Measurements from ENCODE around the gene FHL2. TPM values are rescaled to one million over a fixed set of nuclear protein-coding genes. Genes with fewer than 3 reads are reported as not detected.
A peak's percentile ranks its signal among the peaks of the same experiment; 100 is the strongest.

Gene FHL2
- total RNA-seq, 2 experiments from 2014 or later = 3.3 to 4.4 TPM

GRCh38 chr2:105324101-105324500, 74.8 kb downstream of the FHL2 start:
- DNase-seq = no peak
- no peak for ATAC-seq
- POLR2A ChIA-PET = interaction anchor here (0.6 to 1.5 kb wide), 2 partner anchors 16 to 17 kb away, joined by 3 read pairs; no protein-coding TSS in a partner anchor
- peaks cover 63% of the 10 kb centered on the region for H3K4me1 Mint-ChIP-seq (ENCODE audit: low read depth)
- H3K27me3 Mint-ChIP-seq = no peaks in the 10 kb centered on the region
- no peaks in the 10 kb centered on the region for H3K9me3 Mint-ChIP-seq
- TF ChIP-seq CTCF (IDR thresholded peaks at IDR 0.05) = no peak
- H3K36me3 Mint-ChIP-seq (ENCODE audit: low read depth) = peaks cover 18% of the 10 kb centered on the region
- CTCF ChIA-PET = no interaction called here
- H3K4me3 Mint-ChIP-seq = no peak overlapping the region
- no peak overlapping the region for H3K27ac Mint-ChIP-seq
- intact Hi-C loops (cut with micrococcal nuclease) = no loop called here

GRCh38 chr2:105323111-105323510, 75.7 kb downstream of the FHL2 start:
- Mint-ChIP-seq H3K4me3 (no peak overlapping the region), H3K27me3 (no peaks in the 10 kb centered on the region), H3K4me1 (ENCODE audit: low read depth) (peaks cover 61% of the 10 kb centered on the region), H3K9me3 (no peaks in the 10 kb centered on the region), H3K27ac (no peak overlapping the region), H3K36me3 (ENCODE audit: low read depth) (peaks cover 13% of the 10 kb centered on the region)
- ChIA-PET POLR2A (no interaction called here), CTCF (no interaction called here)
- DNase-seq = no peak
- ATAC-seq = no peak
- intact Hi-C loops (cut with micrococcal nuclease) = no loop called here
- no peak for TF ChIP-seq CTCF (IDR thresholded peaks at IDR 0.05)

- ChIA-PET POLR2A (interaction anchor here (0.6 to 1.2 kb wide), 2 partner anchors 9 to 23 kb away, joined by 3 read pairs; no protein-coding TSS in a partner anchor), CTCF (no interaction called here)
- intact Hi-C loops (cut with micrococcal nuclease) = no loop called here
- peaks cover 52% of the 10 kb centered on the region for H3K4me1 Mint-ChIP-seq (ENCODE audit: low read depth)
- H3K36me3 Mint-ChIP-seq (ENCODE audit: low read depth) = peaks cover 7% of the 10 kb centered on the region
- no peak for DNase-seq
- no peaks in the 10 kb centered on the region for H3K9me3 Mint-ChIP-seq
- no peak for TF ChIP-seq CTCF (IDR thresholded peaks at IDR 0.05)
- no peak overlapping the region for H3K4me3 Mint-ChIP-seq
- H3K27ac Mint-ChIP-seq = no peak overlapping the region
- ATAC-seq = peak; percentile 53
- no peaks in the 10 kb centered on the region for H3K27me3 Mint-ChIP-seq
Observed at GRCh38 chr2:105321875-105322646, 76.8 kb downstream of the FHL2 start.

GRCh38 chr2:105320651-105321215, 78.1 kb downstream of the FHL2 start:
- no peaks in the 10 kb centered on the region for H3K9me3 Mint-ChIP-seq
- peaks cover 7% of the 10 kb centered on the region for H3K36me3 Mint-ChIP-seq (ENCODE audit: low read depth)
- no peak for TF ChIP-seq CTCF (IDR thresholded peaks at IDR 0.05)
- intact Hi-C loops (cut with micrococcal nuclease) = no loop called here
- H3K4me1 Mint-ChIP-seq (ENCODE audit: low read depth) = peaks cover 48% of the 10 kb centered on the region
- DNase-seq = no peak
- POLR2A ChIA-PET = interaction anchor here (0.6 to 0.9 kb wide), 2 partner anchors 13 to 853 kb away, joined by 3 read pairs; no protein-coding TSS in a partner anchor
- CTCF ChIA-PET = no interaction called here
- H3K27ac Mint-ChIP-seq = no peak overlapping the region
- no peaks in the 10 kb centered on the region for H3K27me3 Mint-ChIP-seq
- H3K4me3 Mint-ChIP-seq = no peak overlapping the region
- ATAC-seq = no peak

GRCh38 chr2:105317937-105318336, 80.9 kb downstream of the FHL2 start:
- H3K36me3 Mint-ChIP-seq (ENCODE audit: low read depth) = peaks cover 3% of the 10 kb centered on the region
- no peak overlapping the region for H3K27ac Mint-ChIP-seq
- intact Hi-C loops (cut with micrococcal nuclease) = no loop called here
- no peaks in the 10 kb centered on the region for H3K9me3 Mint-ChIP-seq
- no peak for ATAC-seq
- no peak for TF ChIP-seq CTCF (IDR thresholded peaks at IDR 0.05)
- H3K4me1 Mint-ChIP-seq (ENCODE audit: low read depth) = peaks cover 32% of the 10 kb centered on the region
- ChIA-PET POLR2A (interaction anchor here (0.7 to 1.6 kb wide), 3 partner anchors 11 to 428 kb away, joined by 3 to 6 read pairs (median 3); partner anchors contain the start of gene TGFBRAP1), CTCF (interaction anchor here (0.6 to 2.1 kb wide), 3 partner anchors 9 to 79 kb away, joined by 3 to 5 read pairs (median 3); no protein-coding TSS in a partner anchor)
- no peak for DNase-seq
- no peak overlapping the region for H3K4me3 Mint-ChIP-seq
- no peaks in the 10 kb centered on the region for H3K27me3 Mint-ChIP-seq
